GM20431 (cell line): ENCODE measurements around the gene KCNMA1.

Experiments
- in situ Hi-C: fragments of 300-500 bp; cut with MseI, MboI; formaldehyde crosslinking; loops from one replicate; pipeline ENCODE4 v1.15.0; 2020; ENCODE audit warnings: low sequenced_read_pairs; ENCODE audit not compliant: unreplicated experiment

KCNMA1 gene

DNA sequence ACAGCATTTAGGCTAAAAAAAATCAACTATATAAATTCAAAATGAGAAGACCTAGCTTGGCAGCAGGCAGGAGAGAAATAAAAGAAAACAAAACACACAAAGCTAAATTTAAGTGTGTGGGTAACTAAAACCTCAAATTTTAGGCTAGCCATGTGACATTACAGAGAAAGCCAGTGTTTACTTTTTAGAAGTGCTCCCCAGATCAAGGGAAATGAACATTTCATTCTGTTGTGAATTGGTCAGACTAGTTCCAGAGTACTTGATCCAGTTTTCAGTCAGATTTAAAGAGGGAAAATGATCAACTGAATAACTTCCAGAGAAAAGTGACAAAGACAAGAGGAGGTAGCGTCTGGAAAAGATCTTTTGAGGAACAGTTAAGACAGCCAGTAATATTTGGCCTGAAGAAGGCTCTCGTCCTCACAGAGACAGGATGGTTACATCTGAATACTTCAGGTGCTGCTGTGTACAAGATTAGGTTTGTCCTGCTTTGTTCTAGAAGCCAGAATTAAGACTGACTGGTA, 563.4 kb downstream of the KCNMA1 start:
- in situ Hi-C loops, result no loop called here

GRCh38 chr10:77073663-77073960, 564.0 kb downstream of the KCNMA1 start:
- in situ Hi-C loops, result no loop called here

DNA sequence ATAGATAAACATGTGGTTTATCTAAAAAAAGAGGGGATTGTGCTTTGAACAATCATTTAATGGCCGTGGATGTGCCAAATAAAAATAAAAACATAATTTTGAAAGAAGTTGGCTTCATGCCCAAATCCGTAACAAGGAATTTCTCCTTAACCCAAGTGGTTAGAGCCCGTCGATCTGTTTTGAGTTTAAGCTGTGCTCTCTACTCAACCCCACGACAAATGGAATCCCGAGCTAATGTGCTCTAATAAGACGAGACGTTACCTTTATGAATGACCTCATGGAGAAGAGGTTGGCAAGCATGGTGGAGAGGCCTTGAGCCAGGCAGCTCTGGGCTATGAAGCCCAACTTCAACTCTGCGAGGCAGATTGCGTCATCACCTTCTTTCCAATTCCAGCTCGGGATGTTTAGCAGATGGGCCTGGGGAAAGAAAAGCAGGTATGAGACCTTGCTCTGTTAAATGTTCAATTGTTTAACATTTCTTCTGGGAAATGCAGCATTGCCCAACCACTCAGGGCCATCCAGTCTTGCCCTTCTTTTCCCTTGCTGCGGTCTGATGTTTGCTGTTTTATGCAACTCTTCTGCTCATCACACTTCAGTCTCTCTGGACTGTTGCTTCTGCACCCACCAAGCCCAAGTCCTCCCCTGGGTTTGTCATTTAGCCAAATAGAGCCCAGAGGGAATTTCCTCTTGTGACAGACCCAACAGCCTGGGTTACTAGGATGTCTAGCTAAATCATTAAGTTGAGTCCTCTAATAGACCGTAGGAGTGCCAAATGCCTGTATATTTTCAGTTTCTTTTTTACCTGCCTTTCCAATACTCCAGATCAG, 564.6 kb downstream of the KCNMA1 start:
- in situ Hi-C loops, result no loop called here

DNA sequence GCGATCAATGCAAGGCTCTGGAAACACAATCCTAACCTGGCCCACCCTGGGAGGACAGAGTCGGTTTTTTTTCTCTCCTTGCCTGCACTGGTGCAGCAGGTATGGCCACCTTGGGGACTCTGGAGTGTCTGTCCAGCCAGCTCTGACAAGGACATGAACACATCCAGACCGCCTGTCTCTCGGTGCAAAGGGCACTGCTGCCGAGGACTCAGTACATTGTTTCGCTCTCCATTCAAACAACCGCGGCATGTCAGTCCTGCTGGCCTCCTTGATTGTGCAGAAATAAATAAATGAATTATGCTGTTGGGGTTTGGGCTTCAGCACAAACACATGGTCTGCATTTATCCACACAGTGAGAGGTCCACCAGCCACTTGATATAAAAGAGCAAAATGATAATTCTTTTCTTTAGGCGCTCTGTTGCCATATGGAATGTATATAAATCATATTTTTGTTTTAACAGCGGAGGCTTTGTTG, 565.2 kb downstream of the KCNMA1 start:
- in situ Hi-C loops, result no loop called here

DNA sequence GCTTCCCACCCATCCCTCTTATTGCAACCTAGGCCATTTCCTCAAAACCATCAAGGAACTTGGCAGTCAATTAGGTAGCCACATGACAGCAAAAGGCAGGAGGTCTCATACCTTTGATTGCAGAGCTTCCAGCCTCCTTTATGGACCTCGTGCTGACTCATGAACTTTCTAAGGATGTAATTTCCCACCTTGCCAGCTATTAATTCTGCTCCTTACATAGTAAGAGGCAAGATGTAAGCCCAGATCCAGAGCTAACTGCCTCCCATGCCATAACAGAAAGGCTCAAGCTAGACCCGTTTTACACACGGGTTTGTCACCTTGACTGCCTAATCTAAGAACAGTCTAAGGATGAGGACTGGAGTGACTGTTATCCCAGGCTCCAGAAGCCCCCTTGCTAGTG, 565.7 kb downstream of the KCNMA1 start:
- in situ Hi-C loops, result no loop called here

- in situ Hi-C loops, result no loop called here
Measured at GRCh38 chr10:77071001-77071511, 566.6 kb downstream of the KCNMA1 start.

GRCh38 chr10:77070346-77070745, 567.3 kb downstream of the KCNMA1 start:
- in situ Hi-C loops, result no loop called here

- in situ Hi-C loops, result no loop called here
Measured at GRCh38 chr10:77068969-77069368, 568.6 kb downstream of the KCNMA1 start.

DNA sequence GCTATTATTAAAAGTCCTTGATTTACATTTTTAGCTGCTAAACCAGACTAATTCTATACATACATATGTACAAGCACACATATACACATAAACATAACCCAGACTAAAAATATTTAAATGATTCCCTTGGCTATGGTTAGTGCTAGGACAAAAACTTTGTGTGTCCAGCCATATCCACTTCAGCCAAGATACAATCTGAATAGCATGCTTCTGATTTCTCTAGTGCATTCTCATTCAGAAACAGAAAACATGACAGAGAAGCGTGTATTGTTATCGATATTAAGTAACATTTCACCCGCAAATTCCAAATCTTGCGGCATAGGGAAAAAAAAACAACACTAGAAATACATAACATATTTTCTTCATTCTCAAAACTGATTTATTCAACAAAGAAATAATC, 569.3 kb downstream of the KCNMA1 start:
- in situ Hi-C loops, result no loop called here

DNA sequence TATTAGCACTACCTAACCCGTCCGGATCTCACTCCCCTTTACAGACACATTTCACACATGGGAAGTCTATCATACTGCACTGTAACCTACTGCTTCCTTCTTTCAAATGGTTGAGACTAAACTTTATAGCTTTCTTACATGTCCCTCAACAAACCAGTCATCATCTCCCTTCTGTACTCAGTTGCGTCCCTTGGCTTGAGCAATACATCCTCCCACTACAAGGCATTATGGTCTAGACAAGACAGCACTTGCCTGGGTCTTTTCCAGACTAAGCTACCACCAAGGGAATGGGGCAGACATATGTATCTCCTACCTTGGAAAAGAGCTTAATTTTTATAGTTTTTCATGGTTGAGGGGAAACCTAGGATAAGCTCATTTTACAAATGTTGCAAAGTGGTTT, 575.2 kb downstream of the KCNMA1 start:
- in situ Hi-C loops, result no loop called here

GRCh38 chr10:77060913-77061312, 576.7 kb downstream of the KCNMA1 start:
- in situ Hi-C loops, result no loop called here

- in situ Hi-C loops, result no loop called here
Measured at GRCh38 chr10:77056650-77057049, 581.0 kb downstream of the KCNMA1 start.

- in situ Hi-C loops, result no loop called here
Measured at GRCh38 chr10:77052593-77052992, 585.0 kb downstream of the KCNMA1 start.

GRCh38 chr10:77051837-77052236, 585.8 kb downstream of the KCNMA1 start:
- in situ Hi-C loops, result no loop called here

GRCh38 chr10:77049896-77050295, 587.7 kb downstream of the KCNMA1 start:
- in situ Hi-C loops, result no loop called here

DNA sequence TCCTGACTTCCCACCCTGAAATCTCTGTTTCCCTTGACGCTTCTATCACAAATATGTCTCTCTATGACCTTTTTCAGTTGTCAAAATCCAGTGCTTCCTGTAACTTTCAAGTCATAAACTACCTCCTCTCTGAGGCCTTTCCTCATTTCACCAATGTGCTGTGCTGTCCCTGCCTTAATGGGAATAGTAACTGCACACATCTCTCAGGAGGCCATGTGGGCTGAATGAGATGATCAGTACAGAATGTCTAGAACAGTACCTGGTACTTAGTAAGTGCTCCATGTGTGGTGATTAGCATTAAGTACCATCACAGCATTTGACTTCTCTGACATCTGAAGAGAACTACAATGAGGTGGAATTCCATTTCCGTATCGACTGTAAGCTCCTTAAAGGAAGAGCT, 588.5 kb downstream of the KCNMA1 start:
- in situ Hi-C loops, result no loop called here

GRCh38 chr10:77045085-77045484, 592.5 kb downstream of the KCNMA1 start:
- in situ Hi-C loops, result no loop called here

GRCh38 chr10:77043420-77043763, 594.2 kb downstream of the KCNMA1 start:
- in situ Hi-C loops, result no loop called here

- in situ Hi-C loops, result no loop called here
Measured at GRCh38 chr10:77042706-77043419, 594.7 kb downstream of the KCNMA1 start.

- in situ Hi-C loops, result no loop called here
Measured at GRCh38 chr10:77041636-77042258, 595.9 kb downstream of the KCNMA1 start.

GRCh38 chr10:77038407-77038806, 599.2 kb downstream of the KCNMA1 start:
- in situ Hi-C loops, result no loop called here
